Omental fat pad (tissue), 4 donors: ENCODE results near the gene PRKAB2. TPM values are rescaled to one million over a fixed set of nuclear protein-coding genes. Genes with fewer than 3 reads are reported as not detected.

ENCODE experiments used
- ATAC-seq: fragments of 150-250 bp; one replicate; pipeline ENCODE4 v1.9.1; 2016; ENCODE audit warnings: mild to moderate bottlenecking, moderate library complexity; ENCODE audit not compliant: low FRiP score
- DNase-seq: peaks from one replicate; pipeline ENCODE4 v3.0.0-alpha.2; 2019; ENCODE audit warnings: low spot score
- CTCF ChIP-seq, 3 donors: fragments of 450-650 bp; IDR thresholded peaks; one replicate each; pipeline ENCODE4 v1.5.1; 2016 to 2017; ENCODE audit warnings: antibody characterized with exemption in 3 of 3, mild to moderate bottlenecking in 3 of 3, moderate library complexity in 2 of 3
- total RNA-seq, 4 donors: library from RNA; depleted of rRNA; stranded (reverse); fragments of >200 nt; gene quantifications; one replicate each; pipeline ENCODE4 v1.1.0, GENCODE V29; 2016

The PRKAB2 gene
- total RNA-seq, 4 donors from 2014 or later = 4.4 to 14.0 (median 9.1) TPM

GRCh38 chr1:147177611-147178380 lies 5.5 kb upstream of the PRKAB2 start:
- TF ChIP-seq CTCF (IDR thresholded peaks at IDR 0.05) = no peak
- ATAC-seq = no peak

GRCh38 chr1:147171399-147172167 lies 687 bp downstream of the PRKAB2 start:
- DNase-seq (no peak), ATAC-seq (no peak)
- no peak for TF ChIP-seq CTCF (IDR thresholded peaks at IDR 0.05)

More at GRCh38 chr1:147177611-147178380, 5.5 kb upstream of the PRKAB2 start:
- DNase-seq = no peak

GRCh38 chr1:147169840-147170674 lies 2.2 kb downstream of the PRKAB2 start:
- no peak for TF ChIP-seq CTCF (IDR thresholded peaks at IDR 0.05)
- ATAC-seq (no peak), DNase-seq (no peak)

GRCh38 chr1:147169171-147169570 lies 3.1 kb downstream of the PRKAB2 start:
- ATAC-seq (no peak), DNase-seq (no peak)

GRCh38 chr1:147168626-147169058 lies 3.6 kb downstream of the PRKAB2 start:
- TF ChIP-seq CTCF (IDR thresholded peaks at IDR 0.05) = no peak
- no peak for DNase-seq
- no peak for ATAC-seq

More at GRCh38 chr1:147169171-147169570, 3.1 kb downstream of the PRKAB2 start:
- TF ChIP-seq CTCF (IDR thresholded peaks at IDR 0.05) = no peak

GRCh38 chr1:147167365-147167764 lies 4.9 kb downstream of the PRKAB2 start:
- no peak for DNase-seq
- no peak for ATAC-seq
- TF ChIP-seq CTCF (IDR thresholded peaks at IDR 0.05) = no peak
